ENCODE measurements around the gene NTRK3.

DNA sequence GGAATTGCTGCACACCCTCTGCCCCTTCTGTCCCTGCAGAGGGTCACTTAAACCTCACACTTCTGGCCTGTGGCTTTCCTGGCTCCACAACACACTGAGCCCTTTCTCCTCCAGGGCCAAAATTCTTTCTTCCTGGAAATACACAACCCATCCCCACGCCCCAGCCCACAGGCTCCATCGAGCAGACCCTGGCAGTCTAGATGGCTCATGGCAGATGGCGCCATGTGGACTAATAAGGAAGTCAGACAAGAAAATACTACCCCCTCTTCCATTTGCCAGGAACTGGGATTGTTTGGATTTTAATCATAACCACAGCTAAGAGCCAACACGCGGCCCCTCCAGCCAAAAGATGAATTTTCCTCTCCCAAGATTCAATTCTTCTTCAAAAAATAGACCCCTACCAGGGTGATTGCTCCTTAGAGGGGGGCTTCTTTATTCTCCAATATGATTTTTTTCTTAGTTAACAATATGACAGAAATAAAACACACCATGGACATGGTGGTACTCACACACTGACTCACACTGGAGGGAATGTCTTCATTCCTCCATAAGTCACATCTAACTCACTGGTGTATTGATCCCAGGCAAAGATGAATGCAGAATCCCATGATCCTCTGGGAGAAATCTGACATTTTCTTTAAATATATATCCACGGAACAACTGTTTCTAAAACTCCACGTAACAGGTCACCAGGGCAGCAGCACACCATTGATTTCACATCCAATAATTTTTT lies 111.5 kb downstream of the NTRK3 start:
- TF ChIP-seq, protein P1, sequence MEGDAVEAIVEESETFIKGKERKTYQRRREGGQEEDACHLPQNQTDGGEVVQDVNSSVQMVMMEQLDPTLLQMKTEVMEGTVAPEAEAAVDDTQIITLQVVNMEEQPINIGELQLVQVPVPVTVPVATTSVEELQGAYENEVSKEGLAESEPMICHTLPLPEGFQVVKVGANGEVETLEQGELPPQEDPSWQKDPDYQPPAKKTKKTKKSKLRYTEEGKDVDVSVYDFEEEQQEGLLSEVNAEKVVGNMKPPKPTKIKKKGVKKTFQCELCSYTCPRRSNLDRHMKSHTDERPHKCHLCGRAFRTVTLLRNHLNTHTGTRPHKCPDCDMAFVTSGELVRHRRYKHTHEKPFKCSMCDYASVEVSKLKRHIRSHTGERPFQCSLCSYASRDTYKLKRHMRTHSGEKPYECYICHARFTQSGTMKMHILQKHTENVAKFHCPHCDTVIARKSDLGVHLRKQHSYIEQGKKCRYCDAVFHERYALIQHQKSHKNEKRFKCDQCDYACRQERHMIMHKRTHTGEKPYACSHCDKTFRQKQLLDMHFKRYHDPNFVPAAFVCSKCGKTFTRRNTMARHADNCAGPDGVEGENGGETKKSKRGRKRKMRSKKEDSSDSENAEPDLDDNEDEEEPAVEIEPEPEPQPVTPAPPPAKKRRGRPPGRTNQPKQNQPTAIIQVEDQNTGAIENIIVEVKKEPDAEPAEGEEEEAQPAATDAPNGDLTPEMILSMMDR (IDR thresholded peaks at IDR 0.05) = no peak
- TF ChIP-seq POLR2A (IDR thresholded peaks at IDR 0.05) = no peak
